Endodermal cell (in vitro differentiated cells): Measurements from ENCODE around the gene PAX7. TPM values are rescaled to one million over a fixed set of nuclear protein-coding genes. Genes with fewer than 3 reads are reported as not detected.

Experiments
- DNase-seq: peaks from one replicate; pipeline ENCODE4 v3.0.0-alpha.2; 2017
- H3K27ac ChIP-seq: 2 replicates; pipeline ENCODE4 v1.5.1; 2013; ENCODE audit warnings: mild to moderate bottlenecking, low read depth, low read length, moderate library complexity
- H3K27me3 ChIP-seq: 2 replicates; pipeline ENCODE4 v1.6.1; 2013; ENCODE audit warnings: mild to moderate bottlenecking, low read length, moderate library complexity; ENCODE audit not compliant: insufficient read depth, control insufficient read depth, poor library complexity, severe bottlenecking
- H3K36me3 ChIP-seq: 2 replicates; pipeline ENCODE4 v1.7.0; 2013; ENCODE audit warnings: mild to moderate bottlenecking, low read length, moderate library complexity; ENCODE audit not compliant: control insufficient read depth, insufficient read depth
- H3K4me1 ChIP-seq: one replicate; pipeline ENCODE4 v1.7.0; 2013; ENCODE audit warnings: low read length; ENCODE audit not compliant: control insufficient read depth, insufficient read depth
- H3K4me3 ChIP-seq: 2 replicates; pipeline ENCODE4 v1.5.1; 2013; ENCODE audit warnings: mild to moderate bottlenecking, low read length, moderate library complexity
- H3K9ac ChIP-seq: 2 replicates; pipeline ENCODE4 v1.6.1; 2013; ENCODE audit warnings: mild to moderate bottlenecking, low read length, moderate library complexity; ENCODE audit not compliant: poor library complexity, severe bottlenecking; ENCODE audit errors: extremely low read depth
- H3K9me3 ChIP-seq: 2 replicates; pipeline ENCODE4 v1.6.1; 2013; ENCODE audit warnings: mild to moderate bottlenecking, low read length, moderate library complexity; ENCODE audit not compliant: control insufficient read depth
- H3K27ac Mint-ChIP-seq: 2 replicates; pipeline ENCODE4 v1.8.0; 2020; ENCODE audit warnings: mixed read lengths
- H3K27me3 Mint-ChIP-seq: 2 replicates; pipeline ENCODE4 v1.8.0; 2021; ENCODE audit warnings: mild to moderate bottlenecking, mixed read lengths; ENCODE audit not compliant: insufficient read depth
- H3K36me3 Mint-ChIP-seq: 2 replicates; pipeline ENCODE4 v1.8.0; 2020; ENCODE audit warnings: low read depth, mixed read lengths
- H3K4me1 Mint-ChIP-seq: 2 replicates; pipeline ENCODE4 v1.8.0; 2020; ENCODE audit warnings: mixed read lengths
- H3K4me3 Mint-ChIP-seq: 2 replicates; pipeline ENCODE4 v1.8.0; 2020; ENCODE audit warnings: mild to moderate bottlenecking, moderate library complexity, mixed read lengths
- H3K9me3 Mint-ChIP-seq: 2 replicates; pipeline ENCODE4 v1.8.0; 2020; ENCODE audit warnings: mild to moderate bottlenecking, mixed read lengths
- CTCF ChIP-seq: fragments of 200-600 bp; sonication (generic); conservative IDR thresholded peaks from 2 replicates; pipeline ENCODE4 v1.5.0; 2021; ENCODE audit warnings: antibody characterized with exemption, mild to moderate bottlenecking
- WGBS, 2 experiments: methylation state at CpG; one replicate each; pipeline versions ENCODE4 v1.1.5 to v1.1.7; 2013; ENCODE audit warnings: missing lambda C conversion rate in 2 of 2, mixed read lengths in 1 of 2; ENCODE audit not compliant: insufficient coverage in 1 of 2, insufficient read length in 1 of 2; 5-methylcytosine and 5-hydroxymethylcytosine counted together
- total RNA-seq, 2 donors: library from RNA; stranded (reverse); fragmentation: NEBNext Ultra II Directional in 1 of 2; extraction: Animal tissue kit (Norgen Biotek cat#: 25700) in 1 of 2; gene quantifications; 2 replicates in 1 of 2; 3 replicates in 1 of 2; pipeline ENCODE4 v1.2.1, GENCODE V29; 2021

The PAX7 gene
- total RNA-seq, 2 donors from 2014 or later = 2.2 to 2.4 TPM

GRCh38 chr1:18697541-18697940 is 66.9 kb downstream of the PAX7 start:
- Histone ChIP-seq H3K9ac (no peak overlapping the region), H3K27ac (no peak overlapping the region), H3K9me3 (no peaks in the 10 kb centered on the region), H3K27me3 (peaks cover 13% of the 10 kb centered on the region), H3K4me1 (peaks cover 3% of the 10 kb centered on the region), H3K4me3 (no peak overlapping the region), H3K36me3 (no peaks in the 10 kb centered on the region)
- Mint-ChIP-seq H3K27ac (no peak overlapping the region), H3K9me3 (no peaks in the 10 kb centered on the region), H3K27me3 (peaks cover 73% of the 10 kb centered on the region), H3K36me3 (no peaks in the 10 kb centered on the region), H3K4me1 (peaks cover 4% of the 10 kb centered on the region), H3K4me3 (no peak overlapping the region)
- 71% methylated on average over 1 of the region's 1 CpG; no CpG with 5 or more reads in 1 of the 2 experiments for WGBS, 2 experiments
- DNase-seq = no peak
- no peak for TF ChIP-seq CTCF

GRCh38 chr1:18700530-18700929 is 69.9 kb downstream of the PAX7 start:
- H3K27me3 ChIP-seq = peaks cover 13% of the 10 kb centered on the region
- H3K9me3 ChIP-seq = no peaks in the 10 kb centered on the region
- Mint-ChIP-seq H3K27me3 (peaks cover 67% of the 10 kb centered on the region), H3K9me3 (no peaks in the 10 kb centered on the region), H3K36me3 (no peaks in the 10 kb centered on the region), H3K4me1 (no peaks in the 10 kb centered on the region), H3K27ac (no peak overlapping the region), H3K4me3 (no peak overlapping the region)
- no peaks in the 10 kb centered on the region for H3K4me1 ChIP-seq
- H3K27ac ChIP-seq = no peak overlapping the region
- no peak for DNase-seq
- WGBS, 2 experiments = 95 to 100% methylated on average over 11 to 12 of the region's 12 CpGs
- H3K9ac ChIP-seq = no peak overlapping the region
- no peaks in the 10 kb centered on the region for H3K36me3 ChIP-seq
- H3K4me3 ChIP-seq = no peak overlapping the region
- no peak for TF ChIP-seq CTCF

GRCh38 chr1:18701183-18701582 is 70.5 kb downstream of the PAX7 start:
- H3K9me3 Mint-ChIP-seq = no peaks in the 10 kb centered on the region

More at GRCh38 chr1:18701183-18701582, 70.5 kb downstream of the PAX7 start:
- Histone ChIP-seq H3K4me3 (no peak overlapping the region), H3K9ac (no peak overlapping the region), H3K36me3 (no peaks in the 10 kb centered on the region), H3K27ac (no peak overlapping the region), H3K4me1 (no peaks in the 10 kb centered on the region), H3K27me3 (peaks cover 13% of the 10 kb centered on the region), H3K9me3 (no peaks in the 10 kb centered on the region)
- peaks cover 68% of the 10 kb centered on the region for H3K27me3 Mint-ChIP-seq
- H3K4me3 Mint-ChIP-seq = no peak overlapping the region
- no peak for DNase-seq
- H3K4me1 Mint-ChIP-seq = no peaks in the 10 kb centered on the region
- no peak for TF ChIP-seq CTCF
- no peaks in the 10 kb centered on the region for H3K36me3 Mint-ChIP-seq
- H3K27ac Mint-ChIP-seq = no peak overlapping the region
- WGBS, 2 experiments = 90 to 91% methylated on average over 6 to 7 of the region's 7 CpGs
